ENCODE measurements around the gene TEX2. TPM values are rescaled to one million over a fixed set of nuclear protein-coding genes. Genes with fewer than 3 reads are reported as not detected.

The TEX2 gene
- total RNA-seq, 4 donors from 2014 or later = 29.9 to 59.2 (median 39.9) TPM

DNA sequence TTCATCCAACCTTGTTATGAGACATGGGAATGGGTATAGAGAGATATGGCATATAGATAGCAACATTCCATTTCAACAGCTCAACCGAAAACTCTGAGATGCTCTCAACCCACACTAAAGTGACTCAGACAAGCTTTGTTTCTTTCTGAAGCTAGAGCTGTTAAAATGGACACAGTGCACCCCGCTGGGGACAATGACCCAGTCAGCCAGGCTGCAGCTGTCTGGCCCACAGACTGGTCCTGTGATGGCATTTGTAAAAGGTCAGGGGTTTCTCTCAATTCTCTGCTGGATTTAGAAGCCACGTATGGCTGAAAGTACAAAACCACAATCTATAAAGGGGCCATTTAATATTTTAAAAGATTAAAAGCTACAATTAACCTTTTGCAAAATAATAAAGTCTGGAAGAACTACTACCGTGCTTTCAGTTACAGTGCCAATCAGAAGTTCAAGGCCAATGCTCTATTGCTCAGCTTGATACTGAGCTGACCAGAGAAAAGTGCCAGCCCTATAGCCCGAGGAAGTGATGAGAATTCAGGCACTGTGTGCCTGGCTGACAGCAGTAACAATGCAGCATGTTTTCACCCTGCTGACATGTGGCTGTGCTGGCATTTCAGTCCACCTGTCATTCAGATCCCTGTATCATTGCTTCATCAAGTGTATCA is 60.2 kb downstream of the TEX2 start:
- TF ChIP-seq POLR2A (IDR thresholded peaks at IDR 0.05) = no peak
- TF ChIP-seq, protein P1, sequence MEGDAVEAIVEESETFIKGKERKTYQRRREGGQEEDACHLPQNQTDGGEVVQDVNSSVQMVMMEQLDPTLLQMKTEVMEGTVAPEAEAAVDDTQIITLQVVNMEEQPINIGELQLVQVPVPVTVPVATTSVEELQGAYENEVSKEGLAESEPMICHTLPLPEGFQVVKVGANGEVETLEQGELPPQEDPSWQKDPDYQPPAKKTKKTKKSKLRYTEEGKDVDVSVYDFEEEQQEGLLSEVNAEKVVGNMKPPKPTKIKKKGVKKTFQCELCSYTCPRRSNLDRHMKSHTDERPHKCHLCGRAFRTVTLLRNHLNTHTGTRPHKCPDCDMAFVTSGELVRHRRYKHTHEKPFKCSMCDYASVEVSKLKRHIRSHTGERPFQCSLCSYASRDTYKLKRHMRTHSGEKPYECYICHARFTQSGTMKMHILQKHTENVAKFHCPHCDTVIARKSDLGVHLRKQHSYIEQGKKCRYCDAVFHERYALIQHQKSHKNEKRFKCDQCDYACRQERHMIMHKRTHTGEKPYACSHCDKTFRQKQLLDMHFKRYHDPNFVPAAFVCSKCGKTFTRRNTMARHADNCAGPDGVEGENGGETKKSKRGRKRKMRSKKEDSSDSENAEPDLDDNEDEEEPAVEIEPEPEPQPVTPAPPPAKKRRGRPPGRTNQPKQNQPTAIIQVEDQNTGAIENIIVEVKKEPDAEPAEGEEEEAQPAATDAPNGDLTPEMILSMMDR (IDR thresholded peaks at IDR 0.05) = no peak
- no peak for DNase-seq (ENCODE audit: low spot score in 2 of 2)
- intact Hi-C loops (cut with DNase I; ENCODE audit: low total_unique reads) = no loop called here
- WGBS, 2 donors = 74 to 81% methylated on average over 5 of the region's 5 CpGs
- no peak overlapping the region for H3K4me3 ChIP-seq (ENCODE audit: low read depth, poor library complexity, severe bottlenecking)

DNA sequence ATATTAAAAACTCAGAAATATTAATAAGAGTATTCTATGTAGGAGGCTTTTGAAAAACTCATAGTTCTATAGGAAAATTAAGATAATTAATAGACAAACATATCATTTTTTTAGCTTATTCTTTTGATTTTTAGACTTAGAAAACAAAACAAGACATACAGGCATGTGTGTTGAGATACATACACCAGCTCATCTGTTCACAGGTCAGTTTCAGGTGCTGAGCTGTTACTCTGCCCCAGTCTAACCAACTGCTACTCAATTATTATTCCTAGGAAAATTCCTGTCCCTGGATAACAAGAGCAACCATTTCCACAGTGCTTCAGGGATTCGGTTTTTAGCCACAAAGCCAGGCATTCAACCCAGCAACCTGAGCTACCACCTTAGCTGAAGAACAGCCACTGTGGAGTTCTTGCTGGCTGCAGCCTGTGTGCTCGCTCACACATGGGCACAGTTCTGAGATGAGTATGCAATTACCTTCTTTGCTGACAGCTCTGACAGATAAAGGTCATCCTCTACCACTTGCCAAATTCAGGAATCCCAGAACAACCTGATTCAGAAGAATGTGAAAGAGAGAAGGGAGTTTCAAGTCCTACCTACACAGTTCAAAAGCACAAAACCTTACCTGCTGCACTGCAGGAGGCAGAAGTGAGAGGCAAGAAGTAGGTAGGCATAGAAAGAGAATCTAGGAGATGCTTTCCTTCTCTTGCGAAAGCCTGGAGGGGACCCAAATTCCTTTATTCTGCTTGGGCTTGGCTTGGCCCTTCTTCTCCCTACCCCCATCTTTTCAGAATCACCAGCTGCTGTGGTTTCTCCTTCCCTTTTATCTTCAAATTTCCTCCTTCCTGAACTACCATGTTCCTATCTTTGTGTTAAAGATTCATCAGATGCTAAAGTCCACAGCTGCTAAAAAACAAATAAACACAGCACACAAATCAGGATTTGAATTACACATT is 62.7 kb downstream of the TEX2 start:
- H3K4me3 ChIP-seq (ENCODE audit: low read depth, poor library complexity, severe bottlenecking) = no peak overlapping the region
- intact Hi-C loops (cut with DNase I; ENCODE audit: low total_unique reads) = no loop called here
- 54 to 58% methylated on average over 3 of the region's 3 CpGs for WGBS, 2 donors
- TF ChIP-seq, protein P1 (IDR thresholded peaks at IDR 0.05) = no peak
- TF ChIP-seq POLR2A (IDR thresholded peaks at IDR 0.05) = no peak
- DNase-seq (ENCODE audit: low spot score in 2 of 2) = no peak

DNA sequence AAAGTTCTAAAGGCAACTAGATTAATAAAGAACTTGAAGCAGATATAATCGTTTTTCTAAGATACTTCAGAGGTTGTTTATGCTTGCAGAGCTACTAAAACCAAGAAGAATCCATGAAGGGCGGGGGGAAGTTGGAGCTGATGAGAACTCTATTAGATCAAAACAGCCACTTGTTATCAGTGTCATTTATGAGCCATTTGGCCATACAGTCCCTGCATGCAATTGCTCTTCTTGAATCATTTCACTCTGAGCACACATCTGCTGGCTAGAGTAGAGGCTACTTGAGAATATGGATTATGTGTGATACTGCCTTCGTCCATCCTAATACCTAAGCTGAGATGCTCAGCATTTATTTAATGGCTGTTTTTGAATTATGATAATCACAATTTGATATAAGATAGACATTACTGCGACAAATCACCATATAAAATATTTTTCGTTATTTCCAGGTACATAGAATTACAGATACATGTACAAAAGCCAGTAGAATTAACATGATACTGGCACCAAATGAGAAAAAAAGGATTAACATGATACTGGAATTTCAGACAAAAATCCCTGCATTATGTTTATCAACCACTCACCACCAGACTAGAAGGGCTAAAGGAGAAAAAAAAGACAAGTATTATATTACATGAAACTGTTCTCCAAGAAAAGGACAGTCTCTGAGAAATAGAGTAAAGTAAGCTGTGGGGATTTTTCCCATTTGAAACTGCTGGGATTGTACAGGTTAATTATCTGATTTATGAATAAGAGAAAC is 64.5 kb downstream of the TEX2 start:
- intact Hi-C loops (cut with DNase I; ENCODE audit: low total_unique reads) = no loop called here
- WGBS, 2 donors = 93% methylated on average over 5 of the region's 5 CpGs
- TF ChIP-seq, protein P1 (IDR thresholded peaks at IDR 0.05) = no peak
- no peak for TF ChIP-seq POLR2A (IDR thresholded peaks at IDR 0.05)
- DNase-seq (ENCODE audit: low spot score in 2 of 2) = no peak
- H3K4me3 ChIP-seq (ENCODE audit: low read depth, poor library complexity, severe bottlenecking) = no peak overlapping the region

DNA sequence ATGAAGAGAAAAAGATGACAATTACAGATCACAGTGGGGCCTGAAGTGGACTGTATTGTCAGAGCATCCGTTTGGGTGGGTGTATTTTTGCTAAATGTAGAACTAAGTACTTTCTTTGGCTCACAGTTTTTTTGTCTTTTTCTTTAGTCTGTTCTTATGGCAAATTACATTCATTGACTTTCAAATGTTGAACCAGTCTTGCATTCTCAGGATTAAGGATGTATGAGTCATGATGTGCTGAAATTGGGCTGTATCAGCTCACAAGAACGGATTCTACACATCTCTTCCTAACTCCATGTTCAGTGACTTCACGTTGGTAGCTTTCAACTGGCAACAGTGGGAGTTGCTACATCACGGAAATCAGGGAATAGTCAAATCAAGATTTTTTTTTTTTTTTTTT is 66.5 kb downstream of the TEX2 start:
- intact Hi-C loops (cut with DNase I; ENCODE audit: low total_unique reads) = no loop called here
- H3K4me3 ChIP-seq (ENCODE audit: low read depth, poor library complexity, severe bottlenecking) = no peak overlapping the region
- no peak for TF ChIP-seq POLR2A (IDR thresholded peaks at IDR 0.05)
- TF ChIP-seq, protein P1 (IDR thresholded peaks at IDR 0.05) = no peak
- DNase-seq (ENCODE audit: low spot score in 2 of 2) = no peak
- 87 to 94% methylated on average over 4 of the region's 4 CpGs for WGBS, 2 donors

DNA sequence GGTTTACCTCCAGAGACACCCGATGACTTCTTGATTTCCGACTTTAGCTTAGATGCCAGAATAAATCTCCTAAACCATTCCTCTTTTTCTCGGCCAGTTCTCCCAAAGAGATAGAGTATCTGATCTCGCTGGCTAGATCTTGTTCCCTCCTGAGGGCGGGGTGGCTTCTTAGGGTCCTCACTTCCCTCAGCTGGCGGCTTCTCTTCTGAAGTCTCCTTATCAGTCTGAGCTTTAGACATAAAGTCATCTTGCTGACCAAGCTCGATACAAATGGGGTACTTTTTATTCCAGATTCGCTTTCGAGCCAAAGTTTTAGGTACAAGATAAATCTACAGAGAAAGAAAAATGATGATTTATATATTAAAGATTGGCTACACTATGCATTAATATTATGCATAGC is 69.5 kb downstream of the TEX2 start:
- intact Hi-C loops (cut with DNase I; ENCODE audit: low total_unique reads) = no loop called here
- DNase-seq (ENCODE audit: low spot score in 2 of 2) = no peak
- WGBS, 2 donors = 85 to 94% methylated on average over 9 of the region's 9 CpGs
- no peak for TF ChIP-seq POLR2A (IDR thresholded peaks at IDR 0.05)
- TF ChIP-seq, protein P1 (IDR thresholded peaks at IDR 0.05) = no peak
- H3K4me3 ChIP-seq (ENCODE audit: low read depth, poor library complexity, severe bottlenecking) = no peak overlapping the region
